ENCODE results near the gene VBP1.
"Not testable (repeated sequence)": the region's sequence is repeated elsewhere in the genome, so short reads cannot be mapped to it uniquely, and the experiment has no call there.

The VBP1 gene

GRCh38 chrX:155216179-155216939 lies at the start of gene VBP1:
Gene VBP1 (plus strand): TSS chrX:155216460. CDS start chrX:155216483, 23 bp downstream.
- peak; percentile 56 for DNase-seq (ENCODE audit: low read depth)

GRCh38 chrX:155169881-155170280 lies 46.4 kb upstream of the VBP1 start:
- no peak for DNase-seq (ENCODE audit: low read depth)

- no peak for DNase-seq (ENCODE audit: low read depth)
These were observed 36.8 kb upstream of the VBP1 start for GRCh38 chrX:155179346-155179997.

GRCh38 chrX:155188786-155189185 lies 27.5 kb upstream of the VBP1 start:
- DNase-seq (ENCODE audit: low read depth) = no peak

- DNase-seq (ENCODE audit: low read depth) = no peak
These were observed 5.1 kb upstream of the VBP1 start for GRCh38 chrX:155211208-155211607.

GRCh38 chrX:155213731-155214130 lies 2.5 kb upstream of the VBP1 start:
- no peak for DNase-seq (ENCODE audit: low read depth)

GRCh38 chrX:155215443-155216178 lies 649 bp upstream of the VBP1 start:
- DNase-seq (ENCODE audit: low read depth) = no peak

- no peak for DNase-seq (ENCODE audit: low read depth)
These were observed 730 bp downstream of the VBP1 start for GRCh38 chrX:155216940-155217440.

GRCh38 chrX:155218777-155219176 lies 2.5 kb downstream of the VBP1 start:
- no peak for DNase-seq (ENCODE audit: low read depth)

GRCh38 chrX:155221351-155221750 lies 5.1 kb downstream of the VBP1 start:
- no peak for DNase-seq (ENCODE audit: low read depth)

- DNase-seq (ENCODE audit: low read depth) = not testable (repeated sequence)
These were observed 7.5 kb downstream of the VBP1 start for GRCh38 chrX:155223746-155224145.

- DNase-seq (ENCODE audit: low read depth) = no peak
These were observed 9.5 kb downstream of the VBP1 start for GRCh38 chrX:155225774-155226173.

GRCh38 chrX:155231163-155231562 lies 14.9 kb downstream of the VBP1 start:
- DNase-seq (ENCODE audit: low read depth) = no peak

GRCh38 chrX:155235891-155236290 lies 19.6 kb downstream of the VBP1 start:
- no peak for DNase-seq (ENCODE audit: low read depth)

- no peak for DNase-seq (ENCODE audit: low read depth)
These were observed 21.5 kb downstream of the VBP1 start for GRCh38 chrX:155237719-155238118.

GRCh38 chrX:155242300-155242699 lies 26.0 kb downstream of the VBP1 start:
- DNase-seq (ENCODE audit: low read depth) = no peak

GRCh38 chrX:155246748-155247147 lies 30.5 kb downstream of the VBP1 start:
- DNase-seq (ENCODE audit: low read depth) = no peak

- no peak for DNase-seq (ENCODE audit: low read depth)
These were observed 31.2 kb downstream of the VBP1 start for GRCh38 chrX:155247497-155247896.

- no peak for DNase-seq (ENCODE audit: low read depth)
These were observed 35.1 kb downstream of the VBP1 start for GRCh38 chrX:155251391-155251790.

- DNase-seq (ENCODE audit: low read depth) = no peak
These were observed 43.5 kb downstream of the VBP1 start for GRCh38 chrX:155259752-155260151.

- DNase-seq (ENCODE audit: low read depth) = no peak
These were observed 46.9 kb downstream of the VBP1 start for GRCh38 chrX:155262970-155263754.

Measured in stimulated activated CD8-positive, alpha-beta memory T cell treated with anti-CD3 and anti-CD28 coated beads, Interleukin-7, amount 100 ng/mL, for 24 hours (primary cell).